GM19328 (cell line): ENCODE data around the gene AP3B2.

Experiments used
- ATAC-seq: cut with Tn5 transposase; IDR thresholded peaks from one replicate; pipeline ENCODE4 v1.9.1; 2021; ENCODE audit warnings: mild to moderate bottlenecking, moderate library complexity; ENCODE audit not compliant: unreplicated experiment

The AP3B2 gene

GRCh38 chr15:82697735-82698407, 11.8 kb downstream of the AP3B2 start:
- no peak for ATAC-seq

- no peak for ATAC-seq
These were observed 17.5 kb downstream of the AP3B2 start for GRCh38 chr15:82692171-82692570.

DNA sequence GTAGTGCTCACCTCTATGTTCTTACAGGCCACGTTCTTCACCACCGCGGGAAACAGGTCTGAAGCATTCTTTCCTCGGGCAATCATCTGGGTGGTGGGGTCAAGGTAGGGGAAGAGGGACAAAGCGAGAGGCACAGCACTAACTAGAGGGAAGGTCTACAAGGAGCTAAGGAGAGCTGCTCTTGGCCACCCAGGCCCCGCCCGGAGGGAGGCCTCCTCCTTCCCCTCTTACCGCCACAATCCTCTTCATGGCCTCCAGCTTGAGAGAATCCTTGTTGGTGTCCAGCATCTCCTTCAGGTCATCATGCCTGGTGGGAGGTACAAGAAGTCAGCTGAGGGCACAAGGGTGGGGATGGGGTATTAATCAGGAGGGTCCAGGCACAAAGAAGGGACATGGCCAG, 20.5 kb downstream of the AP3B2 start:
- ATAC-seq = no peak

- ATAC-seq = no peak
These were observed 21.0 kb downstream of the AP3B2 start for GRCh38 chr15:82688691-82689090.

DNA sequence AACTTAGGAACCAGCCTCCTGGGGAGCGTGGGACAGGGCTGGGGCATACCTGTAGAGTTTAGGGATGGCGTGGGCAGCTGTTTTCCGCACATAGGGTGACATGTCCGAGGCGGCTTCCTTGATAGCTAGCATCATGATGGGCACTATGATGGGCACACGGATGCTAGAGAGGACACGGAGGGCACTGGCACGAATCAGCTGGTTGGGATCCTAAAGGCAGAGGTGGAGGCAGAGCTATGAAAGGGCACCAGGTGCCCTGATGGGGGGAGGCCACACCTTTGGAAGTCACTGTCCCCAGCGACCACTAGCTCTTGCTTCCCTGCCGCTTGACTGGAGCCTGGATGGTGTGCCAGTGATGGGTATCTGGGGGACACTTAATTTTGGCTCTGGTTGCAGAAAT, 28.3 kb downstream of the AP3B2 start:
- ATAC-seq = no peak

- ATAC-seq = peak; percentile 64
These were observed 29.2 kb downstream of the AP3B2 start for GRCh38 chr15:82680200-82681102.

GRCh38 chr15:82679626-82680199, 30.0 kb downstream of the AP3B2 start:
- no peak for ATAC-seq

GRCh38 chr15:82677720-82678323, 31.9 kb downstream of the AP3B2 start:
- ATAC-seq = no peak

DNA sequence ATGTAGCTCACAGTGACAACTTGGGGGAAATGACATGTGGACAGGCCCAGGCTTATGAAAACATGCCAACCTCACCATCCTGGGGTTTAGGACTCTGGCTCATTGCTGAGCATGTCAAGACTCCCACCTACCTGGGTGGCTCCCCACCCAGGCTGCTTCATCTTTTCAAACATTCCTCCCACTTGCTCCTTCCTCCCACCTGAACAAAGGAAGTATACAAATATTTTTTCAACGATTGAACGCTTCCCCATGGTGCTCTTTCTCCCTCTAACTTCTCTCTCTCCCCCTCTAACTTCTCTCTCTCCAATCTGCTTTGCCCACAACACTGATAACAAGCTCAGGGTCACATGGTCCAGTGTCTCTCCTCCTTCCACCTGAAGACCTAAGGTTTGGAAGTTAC, 34.8 kb downstream of the AP3B2 start:
- ATAC-seq = no peak

- ATAC-seq = no peak
These were observed 39.0 kb downstream of the AP3B2 start for GRCh38 chr15:82670699-82671098.

DNA sequence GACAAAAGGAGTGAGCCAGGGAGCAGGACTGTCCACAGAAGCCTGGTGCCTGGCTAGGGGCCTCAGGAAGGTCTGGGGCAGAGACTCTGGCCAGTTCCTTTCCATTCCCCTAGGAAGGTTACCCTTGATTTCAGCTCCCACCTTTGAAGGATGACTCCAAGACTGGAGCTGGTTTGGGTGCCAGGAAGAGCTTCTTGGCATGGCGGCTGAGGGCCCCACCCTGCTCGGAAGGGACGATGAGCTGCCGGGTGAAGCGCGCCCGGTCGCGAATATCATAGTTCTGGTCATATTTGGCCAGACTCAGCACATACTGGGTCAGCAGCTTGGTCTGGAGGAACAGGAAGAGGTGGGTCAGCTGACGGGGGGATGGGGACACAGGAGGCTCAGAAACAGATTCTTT, 43.1 kb downstream of the AP3B2 start:
- no peak for ATAC-seq

DNA sequence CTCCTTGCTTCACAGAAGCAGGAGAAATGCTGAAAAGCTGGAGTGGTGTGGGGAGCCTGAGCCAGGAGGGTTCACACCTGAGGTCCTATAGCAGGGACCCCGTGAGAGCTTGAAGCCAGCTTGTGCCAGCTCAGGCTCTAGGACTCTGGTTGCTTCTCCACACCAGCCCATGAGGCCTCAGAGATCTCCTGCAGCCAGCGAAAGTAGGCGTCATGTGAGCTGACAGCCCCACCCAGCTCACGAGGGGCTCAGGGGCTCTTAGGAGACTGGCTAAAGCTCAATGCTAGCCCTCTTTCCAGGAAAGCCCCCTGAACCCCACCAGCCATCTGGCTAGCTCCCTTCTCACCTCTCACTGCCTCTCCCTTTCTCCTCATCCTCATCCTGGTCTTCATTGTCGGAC, 45.7 kb downstream of the AP3B2 start:
- no peak for ATAC-seq

GRCh38 chr15:82663186-82663600, 46.5 kb downstream of the AP3B2 start:
- ATAC-seq = no peak

DNA sequence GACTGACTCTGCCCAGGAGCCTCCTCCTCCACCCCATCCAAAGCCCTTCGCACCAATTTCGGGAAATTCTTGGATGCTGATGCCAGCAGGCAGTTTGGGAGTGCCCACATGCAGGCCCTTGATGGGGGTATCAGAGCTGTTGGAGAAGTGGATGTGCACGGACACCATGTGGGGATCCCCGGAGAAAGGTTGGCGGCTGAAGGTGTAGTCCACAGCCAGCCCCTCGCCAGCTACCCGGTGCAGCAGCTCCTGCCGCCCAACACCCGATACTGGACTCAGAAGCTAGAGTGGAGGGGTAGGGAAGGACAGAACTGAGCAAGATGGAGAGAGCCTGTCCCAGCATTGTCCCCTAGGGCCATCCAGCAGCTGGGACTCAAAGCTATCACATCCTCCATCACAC, 47.0 kb downstream of the AP3B2 start:
- ATAC-seq = no peak

DNA sequence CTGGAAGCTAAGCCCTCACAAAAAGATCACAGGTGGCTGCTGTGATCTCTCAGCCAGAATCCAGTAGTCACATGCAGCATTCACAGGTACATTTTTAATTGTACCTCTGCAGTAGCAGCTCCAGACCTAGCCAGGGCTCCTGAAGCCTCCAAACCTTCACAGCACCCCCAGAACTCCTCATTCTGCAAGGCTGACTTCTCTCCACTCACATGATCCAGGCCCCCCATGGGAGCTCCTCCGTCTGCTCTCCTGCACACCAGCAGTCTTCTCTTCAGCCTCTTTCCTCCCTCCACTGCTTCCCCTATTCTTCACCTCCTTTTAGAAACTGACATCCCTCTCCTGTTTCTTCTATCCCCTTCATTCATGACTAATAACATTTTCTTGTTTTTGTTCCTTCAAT, 49.3 kb downstream of the AP3B2 start:
- no peak for ATAC-seq

DNA sequence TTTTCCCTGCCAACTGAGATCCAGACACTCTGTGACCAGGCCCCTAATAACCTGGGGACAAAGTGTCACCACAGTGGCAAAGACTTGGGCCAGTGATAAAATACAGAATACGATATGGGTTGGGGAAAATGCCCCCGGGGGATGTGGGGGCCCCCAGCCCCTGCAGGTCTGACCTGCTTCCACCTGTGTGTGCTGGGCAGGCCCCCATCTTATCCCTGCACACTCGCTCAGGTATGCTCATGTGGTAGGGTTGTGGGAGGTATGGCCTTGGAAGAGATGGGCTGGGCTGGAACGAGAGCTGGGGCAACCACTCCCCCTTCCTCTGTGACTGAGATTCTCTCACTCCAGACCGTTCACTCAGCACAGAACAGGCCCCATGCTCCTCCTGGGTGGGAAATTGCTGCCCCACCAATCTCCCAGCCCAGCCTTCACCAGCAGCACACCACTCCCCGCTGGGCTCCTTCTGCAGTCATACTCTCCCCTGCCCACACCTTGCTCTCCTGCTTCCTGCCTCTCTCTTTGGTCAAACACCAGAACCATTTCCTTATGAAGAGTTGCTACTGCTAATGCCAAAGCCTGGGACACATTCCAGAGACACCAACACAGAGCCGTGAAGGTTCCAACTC, 52.9 kb downstream of the AP3B2 start:
- ATAC-seq = no peak

GRCh38 chr15:82655606-82656005, 54.1 kb downstream of the AP3B2 start:
- ATAC-seq = no peak

GRCh38 chr15:82653483-82654168, 56.0 kb downstream of the AP3B2 start:
- ATAC-seq = no peak

GRCh38 chr15:82651708-82652107, 58.0 kb downstream of the AP3B2 start:
- ATAC-seq = no peak

- ATAC-seq = no peak
These were observed 59.5 kb downstream of the AP3B2 start for GRCh38 chr15:82650046-82650670.
